HG02759 (cell line): ENCODE data around the gene ARL6IP6.

Source experiments
- ATAC-seq: cut with Tn5 transposase; IDR thresholded peaks from one replicate; pipeline ENCODE4 v1.9.1; 2021; ENCODE audit warnings: mild to moderate bottlenecking, moderate library complexity; ENCODE audit not compliant: unreplicated experiment

The ARL6IP6 gene

GRCh38 chr2:152718076-152718908 is at the start of gene ARL6IP6:
ARL6IP6 (plus strand) TSS chr2:152718620; CDS start chr2:152718625, 5 bp downstream.
- peak; percentile 69 for ATAC-seq

DNA sequence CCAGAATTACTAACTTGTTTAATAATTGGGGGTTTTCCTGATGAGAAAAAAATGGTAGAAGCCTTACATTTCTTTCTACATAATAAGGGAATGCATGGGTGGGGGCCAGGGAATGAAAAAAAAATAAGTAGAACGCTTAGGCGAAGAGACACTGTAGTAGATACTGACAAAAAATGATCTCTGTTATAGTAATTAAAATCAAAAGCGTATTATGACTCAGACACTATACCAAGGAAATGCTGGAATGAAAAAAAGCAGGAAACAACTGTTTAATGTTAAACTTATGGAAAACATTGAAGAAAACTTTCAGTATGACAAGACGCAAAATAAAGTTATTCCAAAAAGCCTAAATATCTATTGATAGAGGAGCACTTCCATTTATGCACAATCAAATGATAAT is 44.1 kb upstream of the ARL6IP6 start:
- no peak for ATAC-seq

DNA sequence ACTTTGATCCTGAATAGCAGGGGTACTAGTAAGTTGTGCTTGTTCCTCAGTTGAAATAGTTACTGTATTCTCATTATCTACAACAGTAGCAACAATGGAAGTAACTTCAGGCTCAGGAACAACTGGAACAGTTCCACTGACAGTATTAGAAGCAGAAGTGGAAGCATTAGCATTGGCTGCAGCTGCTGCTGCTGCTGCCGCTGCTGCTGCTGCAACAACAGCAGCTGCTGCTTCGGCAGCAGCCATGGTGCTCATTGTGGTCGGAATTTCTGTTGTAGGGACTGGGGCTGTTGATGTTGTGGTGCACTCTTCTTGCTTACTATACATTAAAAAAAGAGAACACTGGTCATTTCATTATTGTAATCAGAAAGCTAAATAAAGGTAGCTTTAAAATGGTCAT is 42.0 kb upstream of the ARL6IP6 start:
- ATAC-seq = no peak

GRCh38 chr2:152678808-152679207 is 39.6 kb upstream of the ARL6IP6 start:
- ATAC-seq = no peak

- ATAC-seq = no peak
Measured at GRCh38 chr2:152682663-152683062, 35.8 kb upstream of the ARL6IP6 start.

GRCh38 chr2:152683400-152683799 is 35.0 kb upstream of the ARL6IP6 start:
- no peak for ATAC-seq

GRCh38 chr2:152686321-152686720 is 32.1 kb upstream of the ARL6IP6 start:
- no peak for ATAC-seq

- ATAC-seq = peak; percentile 87
Measured at GRCh38 chr2:152693033-152693432, 25.4 kb upstream of the ARL6IP6 start.

DNA sequence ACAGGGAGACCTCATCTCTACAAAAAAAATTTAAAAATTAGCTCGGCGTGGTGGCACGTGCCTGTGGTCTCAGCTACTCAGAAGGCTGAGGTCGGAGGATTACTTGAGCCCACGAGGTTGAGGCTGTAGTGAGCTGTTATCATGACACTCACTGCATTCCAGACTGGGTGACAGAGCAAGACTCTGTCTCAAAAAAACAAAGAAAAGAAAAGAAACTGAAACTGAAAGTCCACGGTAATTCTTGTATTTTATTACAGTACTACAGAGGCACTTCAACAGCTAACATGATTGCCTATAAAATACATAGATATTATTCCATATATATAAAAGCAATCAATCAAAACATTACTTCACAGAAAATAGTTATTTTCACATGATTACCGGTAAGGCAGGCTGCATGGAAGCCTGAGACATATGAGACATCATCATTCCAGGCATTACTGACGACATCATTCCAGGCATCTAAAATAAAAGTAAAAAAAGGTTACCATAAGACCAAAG is 24.2 kb upstream of the ARL6IP6 start:
- ATAC-seq = peak; percentile 64

- no peak for ATAC-seq
Measured at GRCh38 chr2:152695763-152696162, 22.7 kb upstream of the ARL6IP6 start.

DNA sequence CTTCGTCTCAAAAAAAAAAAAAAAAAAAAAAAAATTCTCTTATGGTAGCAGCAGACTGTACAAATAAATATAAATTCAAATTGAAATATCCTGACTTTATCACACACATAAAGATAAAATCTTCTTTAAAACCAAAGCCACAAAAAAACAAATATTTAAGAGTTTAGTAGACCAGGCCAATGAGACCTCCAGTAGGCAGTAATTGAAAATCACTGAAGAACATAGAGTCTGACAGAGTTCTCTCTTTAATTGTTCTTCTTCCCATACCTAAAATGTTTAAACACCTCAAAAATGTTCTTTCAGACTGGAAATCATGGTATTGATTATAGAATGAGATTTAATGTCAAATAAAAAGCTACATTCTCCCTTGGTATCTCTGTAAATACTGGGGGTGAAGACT is 21.9 kb upstream of the ARL6IP6 start:
- no peak for ATAC-seq

- ATAC-seq = no peak
Measured at GRCh38 chr2:152701198-152701597, 17.2 kb upstream of the ARL6IP6 start.

DNA sequence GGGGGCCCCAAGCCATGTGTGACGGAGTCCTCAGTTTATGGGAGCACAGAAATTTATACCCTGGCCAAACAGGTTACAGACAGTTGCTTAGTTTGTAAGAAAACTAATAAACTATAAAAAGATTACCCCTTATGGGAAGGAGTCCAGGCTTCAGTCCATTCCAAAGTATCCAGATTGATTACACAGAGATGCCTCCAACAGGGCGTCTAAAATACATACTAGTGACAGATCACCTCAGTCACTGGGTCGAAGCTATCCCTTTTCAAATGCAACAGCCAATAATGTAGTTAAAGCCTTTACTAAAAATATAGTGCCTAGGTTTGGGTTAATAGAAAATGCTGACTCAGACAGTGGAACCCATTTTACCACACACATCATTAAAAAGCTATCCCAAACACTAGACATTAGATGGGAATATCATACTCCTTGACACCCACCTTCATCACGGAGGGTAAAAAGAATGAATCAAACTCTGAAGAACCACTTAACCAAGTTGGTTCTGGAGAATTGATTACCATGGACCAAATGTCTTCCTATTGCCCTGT is 11.9 kb upstream of the ARL6IP6 start:
- no peak for ATAC-seq

DNA sequence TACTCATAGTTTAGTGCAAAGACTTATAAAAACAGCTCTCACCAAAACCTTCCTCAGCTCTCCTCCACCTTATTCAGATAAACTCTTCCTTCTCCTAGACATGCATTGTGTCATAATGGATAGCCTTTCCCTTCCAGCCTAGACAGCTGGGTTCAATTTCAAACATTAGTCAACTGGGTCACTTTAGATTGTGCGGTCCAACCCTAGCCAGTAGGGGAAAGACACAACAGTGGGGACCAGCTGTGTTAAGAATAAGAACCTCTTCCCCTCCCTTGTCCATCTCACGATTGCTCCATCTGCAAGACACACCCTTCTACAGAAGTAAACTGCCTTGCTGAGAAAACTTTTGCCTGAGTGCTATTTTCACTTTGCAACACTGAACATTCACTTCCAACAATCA is 9.7 kb upstream of the ARL6IP6 start:
- ATAC-seq = no peak

DNA sequence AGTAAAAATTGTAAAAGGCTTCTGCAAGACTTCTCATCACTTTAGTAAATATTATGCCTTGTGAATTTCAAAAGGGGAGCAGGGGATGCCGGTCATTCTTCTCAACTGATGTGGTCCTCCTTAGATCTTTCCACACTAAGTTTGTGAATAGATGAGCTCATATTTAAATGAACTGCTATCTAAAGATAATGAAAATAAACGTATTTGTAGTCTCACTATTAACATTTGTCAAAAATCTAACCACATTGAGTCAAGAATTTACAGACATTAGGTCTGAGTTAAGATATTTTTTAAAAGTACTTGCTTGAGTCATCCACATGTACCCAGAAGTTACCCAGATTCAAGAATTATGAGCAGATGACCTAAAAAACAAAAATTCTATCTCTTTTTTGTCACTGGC is 7.7 kb upstream of the ARL6IP6 start:
- ATAC-seq = no peak

- ATAC-seq = no peak
Measured at GRCh38 chr2:152715112-152715511, 3.3 kb upstream of the ARL6IP6 start.

DNA sequence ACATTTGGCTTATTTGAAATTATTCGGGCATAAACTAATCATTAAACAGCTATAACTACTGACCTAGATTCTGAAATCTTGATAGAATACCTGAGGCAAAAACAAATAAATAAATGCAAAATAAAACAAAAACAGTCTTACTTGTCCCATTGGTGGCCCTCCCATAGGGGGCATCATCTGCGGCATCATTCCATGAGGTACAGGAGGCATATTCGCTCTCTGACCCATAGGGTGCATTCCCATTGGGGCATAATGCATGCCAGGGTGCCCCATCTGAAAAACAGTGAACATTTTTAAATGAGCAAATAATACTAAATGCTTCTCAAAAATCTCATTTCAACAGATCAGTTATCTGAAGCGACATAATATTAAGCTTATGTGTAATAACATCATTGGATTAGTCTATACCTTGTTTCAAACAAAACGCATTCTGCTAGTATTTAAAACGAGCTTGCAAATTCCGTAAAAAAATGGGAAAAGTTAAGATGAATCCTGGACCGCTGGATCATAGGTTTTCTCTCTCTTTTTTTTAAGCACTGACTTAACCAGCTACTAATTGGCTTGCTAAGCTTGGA is 2.5 kb upstream of the ARL6IP6 start:
- ATAC-seq = no peak

- no peak for ATAC-seq
Measured at GRCh38 chr2:152716805-152717227, 1.6 kb upstream of the ARL6IP6 start.

- ATAC-seq = peak; percentile 64
Measured at GRCh38 chr2:152717228-152718075, 968 bp upstream of the ARL6IP6 start, which contains the start of gene PRPF40A. PRPF40A (minus strand) TSS chr2:152717461; CDS start chr2:152717439, 22 bp downstream.

GRCh38 chr2:152718909-152719645 is 657 bp downstream of the ARL6IP6 start:
- peak; percentile 30 for ATAC-seq
